GM19452 (cell line): ENCODE results near the gene COL18A1.

Experiments used
- ATAC-seq: cut with Tn5 transposase; IDR thresholded peaks from one replicate; pipeline ENCODE4 v1.9.1; 2021; ENCODE audit not compliant: unreplicated experiment

COL18A1 gene

GRCh38 chr21:45466330-45467220 lies 61.6 kb downstream of the COL18A1 start:
- ATAC-seq, result no peak

GRCh38 chr21:45467221-45467779 lies 62.3 kb downstream of the COL18A1 start:
- ATAC-seq, result no peak

- no peak for ATAC-seq
These were observed 63.3 kb downstream of the COL18A1 start for GRCh38 chr21:45468051-45468970.

- no peak for ATAC-seq
These were observed 64.0 kb downstream of the COL18A1 start for GRCh38 chr21:45468971-45469272.

- ATAC-seq, result no peak
These were observed 64.5 kb downstream of the COL18A1 start for GRCh38 chr21:45469273-45470086.

GRCh38 chr21:45470087-45470515 lies 65.1 kb downstream of the COL18A1 start:
- ATAC-seq, result no peak

GRCh38 chr21:45470773-45471524 lies 66.0 kb downstream of the COL18A1 start:
- ATAC-seq, result no peak

GRCh38 chr21:45471525-45472221 lies 66.7 kb downstream of the COL18A1 start:
- no peak for ATAC-seq

GRCh38 chr21:45472445-45473365 lies 67.7 kb downstream of the COL18A1 start:
- ATAC-seq, result no peak

GRCh38 chr21:45473496-45474322 lies 68.7 kb downstream of the COL18A1 start:
- ATAC-seq, result no peak

- ATAC-seq, result no peak
These were observed 69.5 kb downstream of the COL18A1 start for GRCh38 chr21:45474323-45474950.

GRCh38 chr21:45475004-45475685 lies 70.2 kb downstream of the COL18A1 start:
- no peak for ATAC-seq

- ATAC-seq, result no peak
These were observed 71.0 kb downstream of the COL18A1 start for GRCh38 chr21:45475797-45476570.

- no peak for ATAC-seq
These were observed 71.6 kb downstream of the COL18A1 start for GRCh38 chr21:45476582-45476981.

GRCh38 chr21:45477176-45478114 lies 72.5 kb downstream of the COL18A1 start:
- ATAC-seq, result no peak
